GM12878 (cell line): ENCODE results near the gene HCFC1. TPM values are rescaled to one million over a fixed set of nuclear protein-coding genes. Genes with fewer than 3 reads are reported as not detected.

Experiments
- ATAC-seq: fragments of 200-7000 bp; cut with Tn5 transposase; 3 replicates; pipeline ENCODE4 v1.9.1; 2020; ENCODE audit warnings: mild to moderate bottlenecking, moderate library complexity
- BruUV-seq: library from RNA; stranded (reverse); fragments of 400-500 nt; replicated peaks from 2 replicates; lab custom pipeline; 2021; lab: Mats Ljungman, UMichigan
- CTCF ChIA-PET: fragments of 300-600 bp; sonication (Branson Sonifier 250); formaldehyde crosslinking; extraction: SDS; loops from one replicate; lab custom pipeline; 2021; ENCODE audit warnings: inconsistent platforms; lab: Yijun Ruan, JAX
- POLR2A ChIA-PET: fragments of 350-600 bp; formaldehyde crosslinking; extraction: SDS; loops from one replicate; lab custom pipeline; 2021; ENCODE audit warnings: inconsistent platforms; lab: Charles Lee
- RAD21 ChIA-PET: fragments of 300-600 bp; sonication (Branson Sonifier 250); formaldehyde crosslinking; loops from one replicate; lab custom pipeline; 2023; ENCODE audit warnings: antibody characterized with exemption; ENCODE audit not compliant: unreplicated experiment; lab: Charles Lee
- SMC1A ChIA-PET: fragments of 300-600 bp; sonication (Branson Sonifier 250); formaldehyde crosslinking; loops from one replicate; lab custom pipeline; 2023; ENCODE audit not compliant: unreplicated experiment, uncharacterized antibody; lab: Charles Lee
- DNase-seq: peaks from one replicate; pipeline ENCODE4 v3.0.0-alpha.2; 2011; ENCODE audit warnings: low read depth, low spot score
- FAIRE-seq: peaks from 3 replicates; lab custom pipeline; 2011; peaks lifted over from hg19 to GRCh38; lab: Jason Lieb, UNC
- H2AFZ ChIP-seq: 2 replicates; pipeline ENCODE4 v1.6.0; 2011; ENCODE audit warnings: low read depth, low read length, control low read depth; ENCODE audit not compliant: control insufficient read depth
- H3K27ac ChIP-seq: 2 replicates; pipeline ENCODE4 v1.5.1; 2011; ENCODE audit warnings: control low read depth; ENCODE audit not compliant: control insufficient read depth, insufficient read depth
- H3K27me3 ChIP-seq, 2 experiments: replicated peaks in 1 of 2; 2 replicates each; pipeline versions ENCODE4 v1.6.0 to v1.6.1; 2011; ENCODE audit warnings: low read length in 1 of 2; ENCODE audit not compliant: control insufficient read depth in 2 of 2, insufficient read depth in 2 of 2
- H3K36me3 ChIP-seq, 2 experiments: 2 replicates each; pipeline ENCODE4 v1.5.1; 2011; ENCODE audit warnings: low read length in 1 of 2; ENCODE audit not compliant: control insufficient read depth in 2 of 2, insufficient read depth in 2 of 2
- H3K4me1 ChIP-seq: 2 replicates; pipeline ENCODE4 v1.6.1; 2011; ENCODE audit warnings: mild to moderate bottlenecking, low read length, moderate library complexity, mixed read lengths; ENCODE audit not compliant: control insufficient read depth, insufficient read depth
- H3K4me2 ChIP-seq: 2 replicates; pipeline ENCODE4 v1.6.0; 2011; ENCODE audit warnings: control low read depth; ENCODE audit not compliant: control insufficient read depth, insufficient read depth
- H3K4me3 ChIP-seq: fragments of 200-600 bp; sonication (generic); 2 replicates; pipeline ENCODE4 v1.5.1; 2016
- H3K79me2 ChIP-seq: 2 replicates; pipeline ENCODE4 v1.6.0; 2011; ENCODE audit warnings: low read length; ENCODE audit not compliant: control insufficient read depth, insufficient read depth
- H3K9ac ChIP-seq: 2 replicates; pipeline ENCODE4 v1.8.0; 2011; ENCODE audit warnings: low read length, control low read depth, mixed read lengths; ENCODE audit not compliant: control insufficient read depth, insufficient read depth
- H3K9me3 ChIP-seq: replicated peaks from 3 replicates; pipeline ENCODE4 v1.5.1; 2011; ENCODE audit warnings: mild to moderate bottlenecking, low read length; ENCODE audit not compliant: control insufficient read depth, insufficient read depth
- H4K20me1 ChIP-seq: 2 replicates; pipeline ENCODE4 v1.6.0; 2011; ENCODE audit not compliant: control insufficient read depth, insufficient read depth
- CHD1 ChIP-seq: IDR thresholded peaks from 2 replicates; pipeline ENCODE4 v1.6.1; 2012; ENCODE audit warnings: low read depth, low read length, improper control_type of control experiment
- IKZF1 ChIP-seq: fragments of 450-650 bp; conservative IDR thresholded peaks from 2 replicates; pipeline ENCODE4 v1.6.1; 2017; ENCODE audit warnings: antibody characterized with exemption, mild to moderate bottlenecking
- RELA ChIP-seq: fragments of 450-650 bp; IDR thresholded peaks from 2 replicates; pipeline ENCODE4 v1.8.0; 2014; ENCODE audit warnings: borderline replicate concordance; ENCODE audit not compliant: partially characterized antibody
- SPI1 ChIP-seq: IDR thresholded peaks from 2 replicates; pipeline ENCODE4 v1.6.1; 2011; ENCODE audit warnings: low read depth, mild to moderate bottlenecking, low read length, moderate library complexity, borderline replicate concordance; ENCODE audit not compliant: insufficient read depth
- SREBF1 ChIP-seq: IDR thresholded peaks from 2 replicates; pipeline ENCODE4 v1.6.1; 2012; ENCODE audit warnings: mild to moderate bottlenecking, low read length
- STAT1 ChIP-seq: fragments of 450-650 bp; conservative IDR thresholded peaks from 2 replicates; pipeline ENCODE4 v1.6.1; 2014; ENCODE audit warnings: antibody characterized with exemption, mild to moderate bottlenecking
- TBL1XR1 ChIP-seq: IDR thresholded peaks from 2 replicates; pipeline ENCODE4 v1.6.1; 2012; ENCODE audit warnings: low read depth, low read length, improper control_type of control experiment
- TCF3 ChIP-seq: IDR thresholded peaks from 2 replicates; pipeline ENCODE4 v1.6.1; 2012; ENCODE audit warnings: low read depth, mild to moderate bottlenecking, low read length, borderline replicate concordance; ENCODE audit not compliant: insufficient read depth
- ZZZ3 ChIP-seq: IDR thresholded peaks from 2 replicates; pipeline ENCODE4 v1.6.1; 2011; ENCODE audit warnings: low read depth; ENCODE audit not compliant: control insufficient read depth, insufficient read length
- WGBS: methylation state at CpG from one replicate; pipeline ENCODE4 v1.1.6; 2016; ENCODE audit warnings: low lambda C conversion rate; ENCODE audit not compliant: insufficient replicate concordance, insufficient coverage; ENCODE audit errors: missing lambda C conversion rate; 5-methylcytosine and 5-hydroxymethylcytosine counted together
- in situ Hi-C: fragments of 300-500 bp; cut with MboI; formaldehyde crosslinking; loops from 9 replicates; pipeline ENCODE4 v1.14.3; 2018; ENCODE audit warnings: mixed read lengths
- intact Hi-C: fragments of 100-400 bp; cut with micrococcal nuclease; formaldehyde crosslinking; loops from one replicate; pipeline ENCODE4 v1.14.2; 2022; ENCODE audit not compliant: unreplicated experiment
- polyA plus RNA-seq, 11 experiments: library from polyadenylated mRNA; depleted of rRNA in 4 of 11; unstranded in 6 of 11; stranded (reverse) in 5 of 11; fragments of >200 nt; fragmentation: Nextera tagmentation in 4 of 11; fragmentation: Illumina TruSeq in 1 of 11; extraction: Ambion mirVana in 4 of 11; extraction: Trizol in 1 of 11; gene quantifications; 1 replicate in 1 of 11; 2 replicates in 10 of 11; pipeline versions ENCODE4 v1.2.1 to v1.2.3, GENCODE V29; 2011 to 2016; ENCODE audit warnings: inconsistent platforms in 2 of 11, missing spikeins in 2 of 11, low read depth in 1 of 11
- total RNA-seq, 4 experiments: library from RNA; depleted of rRNA in 3 of 4; stranded (reverse); fragments of >200 nt in 3 of 4; fragmentation: Illumina TruSeq in 1 of 4; extraction: Trizol in 1 of 4; gene quantifications; 2 replicates each; pipeline versions ENCODE4 v1.2.1 to v1.2.3, GENCODE V29; 2013 to 2021
- TF ChIP-seq, protein P1 (sequence below): fragments of 450-650 bp; IDR thresholded peaks from 2 replicates; pipeline ENCODE4 v1.6.1; 2016; ENCODE audit warnings: mild to moderate bottlenecking, moderate library complexity, borderline replicate concordance
- TF ChIP-seq, protein P2 (sequence below): IDR thresholded peaks from 2 replicates; pipeline ENCODE4 v1.6.1; 2011; ENCODE audit warnings: low read depth, mild to moderate bottlenecking, low read length, moderate library complexity, borderline replicate concordance; ENCODE audit errors: extremely low read depth
- TF ChIP-seq, protein P3 (sequence below): IDR thresholded peaks from 2 replicates; pipeline ENCODE4 v1.6.1; 2011; ENCODE audit warnings: low read depth, low read length, improper control_type of control experiment, borderline replicate concordance
- TF ChIP-seq, protein P4 (sequence below): fragments of 450-650 bp; IDR thresholded peaks from 2 replicates; pipeline ENCODE4 v1.6.1; 2017; ENCODE audit warnings: antibody characterized with exemption, mild to moderate bottlenecking, moderate library complexity
- TF ChIP-seq, protein P5 (sequence below): IDR thresholded peaks from 2 replicates; pipeline ENCODE4 v1.6.1; 2012; ENCODE audit warnings: low read depth, low read length, improper control_type of control experiment

Gene HCFC1
- total and polyA plus RNA-seq, 10 of the 15 experiments (the other 5 are each of a cell fraction or from before 2014, with no cell fraction given) = 3.9 to 92.7 (median 23.5) TPM

DNA sequence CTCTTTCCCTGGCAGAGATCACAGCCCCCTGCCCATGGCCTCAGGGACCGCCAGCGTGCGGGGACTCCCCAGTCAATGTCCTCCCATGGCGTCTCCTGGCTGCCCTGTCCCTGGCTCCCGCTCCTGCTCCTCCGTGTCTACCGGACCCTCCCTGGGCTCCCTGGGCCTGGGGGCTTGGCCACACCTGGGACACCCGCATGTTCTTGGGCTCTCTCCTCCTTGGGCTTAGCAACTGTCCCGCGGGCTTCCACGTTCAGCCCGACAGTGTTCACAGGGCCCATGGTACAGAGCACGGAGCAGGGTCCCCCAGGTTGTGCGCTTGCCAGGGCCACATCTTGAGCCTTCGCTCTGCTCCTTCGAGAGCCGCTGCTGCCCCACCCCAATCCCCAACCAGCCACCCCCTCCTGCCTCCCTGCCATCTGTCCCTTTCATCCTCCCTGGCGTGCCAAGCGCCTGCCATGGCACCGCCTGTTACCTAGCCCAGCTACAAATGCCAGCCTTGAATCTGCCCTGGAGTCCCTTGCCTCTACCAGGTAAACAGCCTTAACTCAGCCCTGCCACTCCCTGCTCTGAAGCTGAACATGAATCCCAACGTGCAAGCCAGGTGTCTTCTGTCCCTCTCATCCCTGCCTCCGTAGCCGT lies 63.3 kb downstream of the HCFC1 start:
- Histone ChIP-seq H3K4me3 (no peak overlapping the region), H3K4me2 (no peak overlapping the region), H3K27ac (no peak overlapping the region), H3K36me3 (no peaks in the 10 kb centered on the region; a peak in 2 of 4 replicates), H3K27me3 (no peaks in the 10 kb centered on the region), H3K79me2 (no peaks in the 10 kb centered on the region), H3K9me3 (no peaks in the 10 kb centered on the region), H4K20me1 (no peaks in the 10 kb centered on the region), H3K9ac (no peak overlapping the region), H3K4me1 (0 out of 2 replicates have a peak, but pooled peaks cover 5% of the 10 kb centered on the region), H2AFZ (no peak overlapping the region)
- in situ Hi-C loops (no loop called here), intact Hi-C loops (no loop called here)
- no peak for ATAC-seq
- CTCF ChIA-PET = interaction anchor here (1.3 to 1.7 kb wide), 2 partner anchors 14 to 39 kb away, joined by 3 to 6 read pairs; no protein-coding TSS in a partner anchor
- no peak for FAIRE-seq
- BruUV-seq = no TSS peak
- SMC1A ChIA-PET = interaction anchor here (1.0 kb wide), 1 partner anchor 16 kb away, joined by 3 read pairs; no protein-coding TSS in a partner anchor
- WGBS = 89% methylated on average over 22 of the region's 23 CpGs
- RAD21 ChIA-PET = interaction anchor here (0.9 to 1.8 kb wide), 3 partner anchors 16 to 17 kb away, joined by 3 to 6 read pairs (median 3); no protein-coding TSS in a partner anchor
- POLR2A ChIA-PET = interaction anchor here (0.5 to 1.1 kb wide), 2 partner anchors 8 to 788 kb away, joined by 3 to 6 read pairs; no protein-coding TSS in a partner anchor
- no peak for DNase-seq
- TF ChIP-seq, protein P1, sequence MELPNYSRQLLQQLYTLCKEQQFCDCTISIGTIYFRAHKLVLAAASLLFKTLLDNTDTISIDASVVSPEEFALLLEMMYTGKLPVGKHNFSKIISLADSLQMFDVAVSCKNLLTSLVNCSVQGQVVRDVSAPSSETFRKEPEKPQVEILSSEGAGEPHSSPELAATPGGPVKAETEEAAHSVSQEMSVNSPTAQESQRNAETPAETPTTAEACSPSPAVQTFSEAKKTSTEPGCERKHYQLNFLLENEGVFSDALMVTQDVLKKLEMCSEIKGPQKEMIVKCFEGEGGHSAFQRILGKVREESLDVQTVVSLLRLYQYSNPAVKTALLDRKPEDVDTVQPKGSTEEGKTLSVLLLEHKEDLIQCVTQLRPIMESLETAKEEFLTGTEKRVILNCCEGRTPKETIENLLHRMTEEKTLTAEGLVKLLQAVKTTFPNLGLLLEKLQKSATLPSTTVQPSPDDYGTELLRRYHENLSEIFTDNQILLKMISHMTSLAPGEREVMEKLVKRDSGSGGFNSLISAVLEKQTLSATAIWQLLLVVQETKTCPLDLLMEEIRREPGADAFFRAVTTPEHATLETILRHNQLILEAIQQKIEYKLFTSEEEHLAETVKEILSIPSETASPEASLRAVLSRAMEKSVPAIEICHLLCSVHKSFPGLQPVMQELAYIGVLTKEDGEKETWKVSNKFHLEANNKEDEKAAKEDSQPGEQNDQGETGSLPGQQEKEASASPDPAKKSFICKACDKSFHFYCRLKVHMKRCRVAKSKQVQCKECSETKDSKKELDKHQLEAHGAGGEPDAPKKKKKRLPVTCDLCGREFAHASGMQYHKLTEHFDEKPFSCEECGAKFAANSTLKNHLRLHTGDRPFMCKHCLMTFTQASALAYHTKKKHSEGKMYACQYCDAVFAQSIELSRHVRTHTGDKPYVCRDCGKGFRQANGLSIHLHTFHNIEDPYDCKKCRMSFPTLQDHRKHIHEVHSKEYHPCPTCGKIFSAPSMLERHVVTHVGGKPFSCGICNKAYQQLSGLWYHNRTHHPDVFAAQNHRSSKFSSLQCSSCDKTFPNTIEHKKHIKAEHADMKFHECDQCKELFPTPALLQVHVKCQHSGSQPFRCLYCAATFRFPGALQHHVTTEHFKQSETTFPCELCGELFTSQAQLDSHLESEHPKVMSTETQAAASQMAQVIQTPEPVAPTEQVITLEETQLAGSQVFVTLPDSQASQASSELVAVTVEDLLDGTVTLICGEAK = no peak
- TF ChIP-seq ZZZ3 (no peak), TBL1XR1 (no peak), RELA (no peak), STAT1 (no peak), SPI1 (no peak), CHD1 (no peak), IKZF1 (no peak), SREBF1 (no peak), TCF3 (no peak)
- TF ChIP-seq, protein P2, sequence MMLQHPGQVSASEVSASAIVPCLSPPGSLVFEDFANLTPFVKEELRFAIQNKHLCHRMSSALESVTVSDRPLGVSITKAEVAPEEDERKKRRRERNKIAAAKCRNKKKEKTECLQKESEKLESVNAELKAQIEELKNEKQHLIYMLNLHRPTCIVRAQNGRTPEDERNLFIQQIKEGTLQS = no peak
- TF ChIP-seq, protein P3, sequence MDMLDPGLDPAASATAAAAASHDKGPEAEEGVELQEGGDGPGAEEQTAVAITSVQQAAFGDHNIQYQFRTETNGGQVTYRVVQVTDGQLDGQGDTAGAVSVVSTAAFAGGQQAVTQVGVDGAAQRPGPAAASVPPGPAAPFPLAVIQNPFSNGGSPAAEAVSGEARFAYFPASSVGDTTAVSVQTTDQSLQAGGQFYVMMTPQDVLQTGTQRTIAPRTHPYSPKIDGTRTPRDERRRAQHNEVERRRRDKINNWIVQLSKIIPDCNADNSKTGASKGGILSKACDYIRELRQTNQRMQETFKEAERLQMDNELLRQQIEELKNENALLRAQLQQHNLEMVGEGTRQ = no peak
- TF ChIP-seq, protein P4, sequence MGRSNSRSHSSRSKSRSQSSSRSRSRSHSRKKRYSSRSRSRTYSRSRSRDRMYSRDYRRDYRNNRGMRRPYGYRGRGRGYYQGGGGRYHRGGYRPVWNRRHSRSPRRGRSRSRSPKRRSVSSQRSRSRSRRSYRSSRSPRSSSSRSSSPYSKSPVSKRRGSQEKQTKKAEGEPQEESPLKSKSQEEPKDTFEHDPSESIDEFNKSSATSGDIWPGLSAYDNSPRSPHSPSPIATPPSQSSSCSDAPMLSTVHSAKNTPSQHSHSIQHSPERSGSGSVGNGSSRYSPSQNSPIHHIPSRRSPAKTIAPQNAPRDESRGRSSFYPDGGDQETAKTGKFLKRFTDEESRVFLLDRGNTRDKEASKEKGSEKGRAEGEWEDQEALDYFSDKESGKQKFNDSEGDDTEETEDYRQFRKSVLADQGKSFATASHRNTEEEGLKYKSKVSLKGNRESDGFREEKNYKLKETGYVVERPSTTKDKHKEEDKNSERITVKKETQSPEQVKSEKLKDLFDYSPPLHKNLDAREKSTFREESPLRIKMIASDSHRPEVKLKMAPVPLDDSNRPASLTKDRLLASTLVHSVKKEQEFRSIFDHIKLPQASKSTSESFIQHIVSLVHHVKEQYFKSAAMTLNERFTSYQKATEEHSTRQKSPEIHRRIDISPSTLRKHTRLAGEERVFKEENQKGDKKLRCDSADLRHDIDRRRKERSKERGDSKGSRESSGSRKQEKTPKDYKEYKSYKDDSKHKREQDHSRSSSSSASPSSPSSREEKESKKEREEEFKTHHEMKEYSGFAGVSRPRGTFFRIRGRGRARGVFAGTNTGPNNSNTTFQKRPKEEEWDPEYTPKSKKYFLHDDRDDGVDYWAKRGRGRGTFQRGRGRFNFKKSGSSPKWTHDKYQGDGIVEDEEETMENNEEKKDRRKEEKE = no peak
- TF ChIP-seq, protein P5, sequence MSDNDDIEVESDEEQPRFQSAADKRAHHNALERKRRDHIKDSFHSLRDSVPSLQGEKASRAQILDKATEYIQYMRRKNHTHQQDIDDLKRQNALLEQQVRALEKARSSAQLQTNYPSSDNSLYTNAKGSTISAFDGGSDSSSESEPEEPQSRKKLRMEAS = no peak
